NCI-H2107 (cell line): ENCODE results near the gene PRKRA.
"Not testable (repeated sequence)": the region's sequence is repeated elsewhere in the genome, so short reads cannot be mapped to it uniquely, and the experiment has no call there.

Source experiments
- DNase-seq: peaks from one replicate; lab custom pipeline; 2025; lab: John Stamatoyannopoulos, UW

Gene PRKRA

GRCh38 chr2:178450774-178451525, at the start of gene PRKRA, which contains the start of gene PJVK:
PRKRA (minus strand) TSS chr2:178451175; CDS start chr2:178451030, 145 bp downstream.
PJVK (plus strand) TSS chr2:178451378; CDS start chr2:178453410, 2,032 bp downstream.
- DNase-seq: peak; percentile 91

GRCh38 chr2:178499640-178500039, 48.7 kb upstream of the PRKRA start:
- no peak for DNase-seq

GRCh38 chr2:178498137-178498536, 47.2 kb upstream of the PRKRA start:
- DNase-seq: no peak

GRCh38 chr2:178496049-178496448, 45.1 kb upstream of the PRKRA start:
- DNase-seq: no peak

GRCh38 chr2:178491612-178492011, 40.6 kb upstream of the PRKRA start:
- no peak for DNase-seq

- DNase-seq: no peak
Measured at GRCh38 chr2:178485356-178485755, 34.4 kb upstream of the PRKRA start.

GRCh38 chr2:178484245-178485041, 33.5 kb upstream of the PRKRA start:
- peak; percentile 43 for DNase-seq

- DNase-seq: no peak
Measured at GRCh38 chr2:178482437-178482836, 31.5 kb upstream of the PRKRA start.

GRCh38 chr2:178480227-178481181, 29.5 kb upstream of the PRKRA start, which contains the start of gene PLEKHA3:
PLEKHA3 (plus strand) TSS chr2:178480457; CDS start chr2:178480870, 413 bp downstream.
- peak; percentile 80 for DNase-seq

- no peak for DNase-seq
Measured at GRCh38 chr2:178479758-178480226, 28.8 kb upstream of the PRKRA start.

GRCh38 chr2:178479275-178479616, 28.3 kb upstream of the PRKRA start:
- no peak for DNase-seq

- DNase-seq: peak; percentile 84
Measured at GRCh38 chr2:178478439-178479274, 27.7 kb upstream of the PRKRA start, which contains the start of gene FKBP7. FKBP7 (minus strand) TSS chr2:178478600; CDS start chr2:178478499, 101 bp downstream.

GRCh38 chr2:178478130-178478438, 27.1 kb upstream of the PRKRA start:
- no peak for DNase-seq

- no peak for DNase-seq
Measured at GRCh38 chr2:178477443-178478129, 26.6 kb upstream of the PRKRA start.

- no peak for DNase-seq
Measured at GRCh38 chr2:178476477-178476876, 25.5 kb upstream of the PRKRA start.

GRCh38 chr2:178474560-178474959, 23.6 kb upstream of the PRKRA start:
- no peak for DNase-seq

GRCh38 chr2:178473931-178474330, 23.0 kb upstream of the PRKRA start:
- no peak for DNase-seq

GRCh38 chr2:178473373-178473772, 22.4 kb upstream of the PRKRA start:
- no peak for DNase-seq

- DNase-seq: not testable (repeated sequence)
Measured at GRCh38 chr2:178471313-178471712, 20.3 kb upstream of the PRKRA start.

GRCh38 chr2:178469219-178469849, 18.4 kb upstream of the PRKRA start:
- no peak for DNase-seq
